ENCODE measurements around the gene CDC73.

The CDC73 gene

DNA sequence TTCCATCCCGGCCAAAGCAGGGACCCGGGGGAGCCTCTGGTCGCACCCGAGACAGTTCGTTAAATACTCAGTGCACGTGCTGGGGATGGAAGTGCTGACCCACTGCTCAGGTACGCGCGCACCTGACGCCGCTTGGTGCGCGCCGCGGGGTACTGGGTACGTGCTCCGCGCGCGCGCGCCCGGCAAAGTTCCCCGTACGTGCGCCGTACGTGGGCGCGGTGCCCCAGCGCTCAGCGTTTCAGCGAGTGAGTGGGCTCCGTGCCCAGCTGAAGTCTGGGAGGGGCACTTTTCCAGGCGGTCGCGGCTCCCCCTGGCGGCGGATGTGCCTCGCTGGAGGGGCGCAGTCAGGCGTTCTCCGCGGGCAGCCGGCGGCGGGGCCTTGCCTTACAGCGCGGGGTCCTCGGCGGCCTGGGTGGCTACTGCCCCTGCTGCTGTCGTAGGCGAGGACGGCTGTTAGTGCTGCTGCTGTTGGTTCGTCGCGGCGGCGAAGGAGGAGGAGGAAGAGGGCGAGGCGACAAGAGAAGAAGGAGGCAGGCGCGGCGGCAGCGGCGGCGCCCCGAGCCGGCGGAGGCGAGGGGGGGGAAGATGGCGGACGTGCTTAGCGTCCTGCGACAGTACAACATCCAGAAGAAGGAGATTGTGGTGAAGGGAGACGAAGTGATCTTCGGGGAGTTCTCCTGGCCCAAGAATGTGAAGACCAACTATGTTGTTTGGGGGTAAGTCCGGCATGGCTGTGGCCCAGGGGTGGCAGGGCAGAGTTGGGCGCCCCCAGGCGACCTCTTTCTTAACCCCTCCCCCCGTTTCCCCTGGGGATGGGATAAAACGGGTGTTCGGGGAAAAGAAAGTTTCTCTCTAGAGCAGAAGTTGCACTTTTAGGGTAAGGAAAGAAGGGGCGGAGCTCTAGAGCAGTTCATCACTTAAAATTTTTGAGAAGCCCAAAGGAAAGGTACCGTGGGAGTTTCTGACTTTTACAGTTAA lies at the start of gene CDC73:
Gene CDC73 (plus strand): TSS at position 416 of the 978 bp plus-strand sequence. CDS start 170 bp downstream, at position 586.
- DNase-seq, result peak; percentile 95

DNA sequence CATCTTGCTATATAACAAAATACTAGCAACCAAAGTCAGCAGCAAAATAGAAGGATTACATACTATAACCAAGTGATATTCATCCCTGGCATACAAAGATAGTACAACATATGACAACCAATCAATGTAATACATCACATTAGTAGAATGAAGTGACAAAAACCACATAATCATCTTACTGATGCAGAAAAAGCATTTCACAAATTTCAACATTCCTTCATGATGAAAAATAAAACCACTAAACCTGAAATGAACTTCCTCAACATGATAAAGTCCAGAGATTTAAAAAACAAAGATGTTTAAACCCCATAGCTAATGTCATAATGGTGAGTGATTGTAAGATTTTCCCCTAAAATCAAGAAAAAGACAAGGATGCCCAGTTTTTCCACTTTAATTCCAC lies 43.8 kb upstream of the CDC73 start:
- no peak for DNase-seq

DNA sequence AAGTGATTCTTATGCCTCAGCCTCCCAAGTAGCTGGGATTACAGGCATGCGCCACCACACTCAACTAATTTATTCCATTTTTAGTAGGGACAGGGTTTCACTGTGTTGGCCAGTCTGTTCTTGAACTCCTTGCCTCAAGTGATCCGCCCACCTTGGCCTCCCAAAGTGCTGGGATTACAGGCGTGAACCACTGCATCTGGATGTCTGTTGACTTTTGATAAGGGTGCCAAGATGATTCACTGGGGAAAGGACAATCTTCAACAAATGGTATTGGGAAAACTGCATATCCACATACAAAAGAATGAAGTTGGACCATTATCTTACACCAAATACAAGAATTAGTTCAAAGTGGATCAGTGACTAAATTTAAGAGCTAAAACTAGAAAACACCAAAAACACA lies 42.6 kb upstream of the CDC73 start:
- DNase-seq, result no peak

DNA sequence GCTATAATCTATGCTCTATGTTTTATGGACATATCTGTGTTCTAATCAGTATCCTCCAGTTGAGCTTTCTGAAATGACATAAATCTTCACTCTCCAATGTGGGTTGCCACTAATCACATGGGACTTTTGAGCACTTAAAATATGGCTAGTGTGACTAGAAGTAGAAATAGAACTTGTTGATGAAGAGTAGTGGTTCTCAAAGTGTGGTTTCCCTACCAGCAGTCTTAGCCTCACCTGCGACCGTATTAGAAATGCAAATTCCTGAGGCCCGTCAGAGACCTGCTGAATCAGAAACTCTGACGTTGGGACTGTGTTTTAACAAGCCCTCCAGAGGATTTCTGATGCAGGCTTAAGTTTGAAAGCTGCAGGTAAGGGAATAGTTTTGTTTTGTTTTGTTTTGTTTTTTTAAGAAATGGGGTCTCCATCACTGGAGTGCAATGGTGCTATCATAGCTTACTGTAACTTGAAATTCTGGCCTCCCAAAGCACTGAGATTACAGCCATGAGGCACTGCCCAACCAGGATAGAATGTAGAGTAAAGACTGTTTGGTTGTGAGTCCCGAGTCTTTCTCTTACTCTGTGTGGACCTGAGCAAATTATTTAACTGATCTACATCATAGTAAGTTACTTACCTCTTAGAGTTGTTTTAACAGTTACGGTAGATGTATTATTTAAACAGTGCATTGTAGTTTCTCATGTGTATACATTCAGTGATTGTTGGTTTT lies 38.3 kb upstream of the CDC73 start:
- DNase-seq, result no peak

DNA sequence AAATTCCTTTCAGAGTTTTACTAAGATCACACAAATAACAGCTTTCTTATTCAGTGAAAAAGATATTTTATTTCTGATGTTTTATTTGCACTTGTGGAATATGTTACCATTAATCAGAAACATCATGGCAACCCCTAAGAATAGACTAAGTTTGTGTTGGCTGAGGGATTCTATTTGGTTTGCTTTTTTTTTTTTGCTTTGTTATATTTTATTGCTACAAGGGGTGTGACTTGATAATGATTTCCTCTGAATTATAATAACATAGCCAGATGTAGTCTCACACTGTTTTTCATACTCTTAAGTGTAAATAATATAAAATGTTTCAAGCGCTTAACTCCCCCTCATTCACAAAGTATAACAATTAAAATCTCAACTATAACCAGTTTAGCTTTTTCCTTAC lies 36.6 kb upstream of the CDC73 start:
- DNase-seq, result no peak

DNA sequence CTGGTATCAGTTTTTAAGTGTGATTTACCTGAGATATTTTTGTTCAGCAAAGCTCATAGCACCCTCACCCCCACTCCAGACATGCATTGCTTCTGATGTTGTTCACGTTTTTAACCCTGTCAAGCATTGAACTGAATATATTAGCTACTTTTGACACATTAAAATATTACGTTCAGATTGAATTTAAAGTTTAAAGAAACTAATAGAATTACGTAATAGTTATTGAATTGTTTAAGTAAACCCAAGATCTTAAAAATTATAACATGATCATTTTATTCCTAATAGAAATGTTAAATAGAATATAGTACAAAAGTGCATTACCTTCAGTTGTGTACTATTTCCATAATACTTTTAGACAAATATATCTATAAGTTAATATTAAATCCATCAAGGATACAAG lies 35.5 kb upstream of the CDC73 start:
- DNase-seq, result no peak

DNA sequence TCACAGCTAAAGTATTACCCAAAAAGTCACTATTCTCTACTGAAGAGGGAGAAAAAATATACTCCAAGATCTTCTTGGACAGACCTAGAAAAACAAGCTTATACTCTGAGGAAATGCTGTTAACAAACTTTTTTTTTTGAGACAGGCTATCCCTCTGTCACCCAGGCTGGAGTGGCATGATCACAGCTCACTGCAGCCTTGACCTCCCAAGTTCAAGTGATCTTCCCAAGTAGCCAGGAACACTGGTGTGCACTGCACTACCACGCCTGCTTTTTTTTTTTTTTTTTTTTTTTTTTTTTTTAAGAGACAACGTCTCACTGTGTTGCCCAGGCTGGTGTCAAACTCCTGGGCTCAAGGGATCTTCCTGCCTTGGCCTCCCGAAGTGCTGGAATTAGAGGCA lies 33.9 kb upstream of the CDC73 start:
- no peak for DNase-seq

DNA sequence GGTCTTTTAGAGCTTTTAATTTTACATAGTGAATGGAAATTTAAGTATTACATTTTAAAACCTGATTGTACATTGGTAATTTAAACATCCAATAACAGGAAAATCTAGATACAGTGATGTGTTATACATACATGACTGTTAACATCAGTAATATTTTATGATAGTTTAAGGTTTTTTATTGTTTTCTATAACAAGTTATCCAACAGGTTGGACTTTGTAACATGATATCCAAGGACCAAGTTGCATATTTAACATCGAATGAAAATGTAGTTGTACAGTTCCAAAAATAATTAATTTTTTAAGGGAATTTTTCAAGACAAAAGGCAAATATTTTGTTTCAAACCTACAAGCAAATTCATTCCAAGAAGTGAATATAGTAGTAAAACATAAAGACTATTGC lies 31.0 kb upstream of the CDC73 start:
- no peak for DNase-seq

DNA sequence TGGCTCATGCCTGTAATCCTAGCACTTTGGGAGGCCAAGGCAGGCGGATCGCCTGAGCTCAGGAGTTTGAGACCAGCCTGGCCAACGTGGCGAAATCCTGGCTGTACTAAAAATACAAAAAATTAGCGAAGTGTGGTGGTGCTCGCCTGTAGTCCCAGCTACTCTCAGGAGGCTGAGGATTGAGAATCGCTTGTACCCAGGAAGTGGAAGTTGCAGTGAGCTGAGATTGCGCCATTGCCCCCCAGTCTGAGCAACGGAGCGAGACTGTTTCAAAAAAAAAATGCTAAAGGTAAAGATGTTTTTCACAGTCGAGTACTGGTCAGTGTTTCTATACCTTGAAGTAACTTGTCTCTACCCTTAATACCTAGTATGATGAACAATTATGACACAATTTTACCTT lies 27.7 kb upstream of the CDC73 start:
- no peak for DNase-seq

DNA sequence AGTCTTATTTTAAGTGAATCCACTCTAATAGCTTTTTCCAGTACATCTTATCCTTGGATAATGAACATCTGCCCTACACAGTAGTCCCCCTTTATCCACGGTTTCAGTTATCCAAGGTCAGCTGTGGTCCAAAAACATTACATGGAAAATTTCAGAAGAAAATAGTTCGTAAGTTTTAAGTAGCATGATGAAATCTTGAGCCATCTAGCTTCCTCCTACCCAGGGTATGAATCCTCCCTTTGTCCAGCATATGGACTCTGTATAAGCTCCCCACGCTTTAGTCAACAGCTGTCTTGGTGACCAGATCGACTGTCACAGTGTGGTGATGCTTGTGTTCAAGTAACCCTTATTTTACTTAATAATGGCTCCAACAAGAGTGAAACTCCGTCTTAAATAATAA lies 19.2 kb upstream of the CDC73 start:
- no peak for DNase-seq

DNA sequence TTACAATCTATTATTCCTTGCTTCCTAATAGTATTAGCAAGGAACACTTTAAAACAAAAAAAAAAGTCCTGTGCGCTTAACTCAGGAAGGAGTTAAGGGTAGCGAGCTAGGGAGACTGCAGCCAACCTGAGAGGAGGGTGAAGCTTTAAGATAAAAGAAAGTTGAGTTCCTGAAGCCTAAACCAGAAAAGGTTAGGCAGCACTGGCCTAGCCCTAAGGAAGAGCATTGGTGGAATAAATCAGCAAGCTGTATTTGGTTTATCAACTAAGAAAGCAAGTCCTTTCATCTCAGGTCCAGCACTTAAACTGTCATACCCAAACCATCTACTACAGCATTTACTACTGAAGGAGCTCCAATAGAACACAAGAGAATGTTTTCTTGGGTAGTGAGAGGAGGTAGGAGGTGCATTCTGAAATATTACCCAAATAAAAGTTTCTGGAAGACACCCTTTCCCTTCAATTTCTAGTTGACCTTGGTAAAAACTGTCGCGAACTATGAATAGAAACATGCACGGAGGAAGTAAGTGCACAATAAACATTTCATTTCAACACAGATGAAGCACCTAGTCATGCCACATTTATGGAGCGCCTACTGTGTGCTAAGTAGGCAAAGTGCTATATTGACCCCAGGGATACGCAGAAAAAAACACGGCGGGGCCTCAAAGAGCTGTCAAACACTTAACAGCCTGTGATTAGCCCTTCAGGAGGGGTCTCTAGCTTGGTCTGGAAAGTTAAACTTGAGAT lies 17.9 kb upstream of the CDC73 start:
- DNase-seq, result no peak

DNA sequence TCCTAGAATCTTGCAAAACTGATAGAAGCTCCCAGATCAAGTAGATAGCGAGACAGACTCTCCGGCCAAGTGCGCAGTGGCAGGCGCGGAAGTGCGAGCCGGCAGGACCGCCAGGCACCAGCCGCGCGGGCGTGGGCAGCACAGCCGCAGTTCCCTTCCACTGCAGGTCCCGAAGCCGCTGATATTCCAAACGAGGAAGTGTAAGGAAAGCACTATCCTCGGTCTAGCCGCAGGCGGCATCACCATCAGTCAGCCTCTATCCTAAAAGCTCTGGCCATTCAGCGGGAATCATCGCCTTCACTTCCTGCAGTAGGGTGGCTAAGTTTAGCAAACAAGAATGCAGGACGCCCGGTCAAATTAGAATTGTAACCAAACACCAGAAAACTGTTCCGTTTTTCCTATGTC lies 17.3 kb upstream of the CDC73 start:
- DNase-seq, result no peak

DNA sequence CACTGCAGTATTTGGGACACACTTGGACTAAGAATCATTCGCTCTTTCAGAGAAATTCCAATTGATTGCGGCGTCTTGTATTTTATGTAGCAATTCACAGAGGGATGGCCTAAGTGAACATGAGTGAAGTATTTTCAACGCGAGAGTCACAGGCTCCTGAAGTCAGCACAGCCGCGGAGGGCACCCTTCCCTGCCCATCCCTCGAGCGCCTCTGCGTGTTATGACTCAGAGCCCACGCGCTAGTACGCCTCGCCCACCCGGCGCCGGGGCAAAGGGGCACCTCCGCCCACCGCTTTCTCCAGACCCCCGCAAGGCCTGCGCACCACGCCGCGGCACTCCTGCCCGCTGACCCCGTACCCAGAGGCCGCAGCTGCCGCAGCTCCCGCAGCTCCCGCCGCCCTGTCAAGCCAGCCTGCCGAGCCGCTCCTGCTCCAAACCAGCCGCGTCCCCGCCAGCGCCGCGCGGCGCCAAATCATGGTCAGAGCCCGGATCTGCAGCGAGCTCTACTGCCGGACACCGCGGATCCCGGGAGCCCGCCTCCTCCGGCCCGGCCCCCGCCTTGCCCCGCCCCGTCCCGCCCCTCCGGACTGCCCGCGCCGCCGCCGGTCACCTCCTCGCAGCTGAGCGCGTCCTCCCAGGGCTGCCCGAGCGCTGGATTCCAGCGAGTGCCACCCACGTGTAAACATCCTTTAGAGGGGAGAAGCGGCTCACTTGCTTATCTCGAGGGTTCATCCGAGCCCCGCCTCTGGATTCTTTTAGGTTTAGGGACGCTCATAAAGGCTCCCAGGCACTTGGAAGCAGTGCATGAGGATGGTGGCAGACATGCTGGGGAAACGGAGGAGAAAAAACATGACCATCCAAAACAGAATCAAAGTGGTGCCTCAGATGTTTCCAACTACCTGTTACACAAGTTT lies 16.7 kb upstream of the CDC73 start, which contains the start of gene GLRX2:
Gene GLRX2 (minus strand): TSS at position 508 of the 914 bp plus-strand sequence. CDS start 32 bp downstream, at position 476.
- peak; percentile 25 for DNase-seq

DNA sequence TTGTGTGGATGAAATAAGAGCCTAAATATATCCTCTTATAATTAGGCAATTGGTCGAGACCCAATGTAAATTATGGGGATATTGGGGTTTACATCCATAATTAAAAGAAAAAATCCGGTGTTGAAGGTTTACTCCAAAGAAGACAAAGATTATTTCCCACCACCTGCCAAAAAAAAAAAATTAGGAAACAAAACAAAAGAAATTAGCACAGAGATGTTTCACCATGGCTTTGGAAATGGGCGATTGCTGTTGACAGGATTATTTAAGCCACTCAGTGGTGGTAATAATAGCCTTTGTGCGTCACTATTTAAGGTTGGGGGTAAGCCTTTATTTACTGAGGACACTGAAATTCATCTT lies 16.0 kb upstream of the CDC73 start:
- no peak for DNase-seq

DNA sequence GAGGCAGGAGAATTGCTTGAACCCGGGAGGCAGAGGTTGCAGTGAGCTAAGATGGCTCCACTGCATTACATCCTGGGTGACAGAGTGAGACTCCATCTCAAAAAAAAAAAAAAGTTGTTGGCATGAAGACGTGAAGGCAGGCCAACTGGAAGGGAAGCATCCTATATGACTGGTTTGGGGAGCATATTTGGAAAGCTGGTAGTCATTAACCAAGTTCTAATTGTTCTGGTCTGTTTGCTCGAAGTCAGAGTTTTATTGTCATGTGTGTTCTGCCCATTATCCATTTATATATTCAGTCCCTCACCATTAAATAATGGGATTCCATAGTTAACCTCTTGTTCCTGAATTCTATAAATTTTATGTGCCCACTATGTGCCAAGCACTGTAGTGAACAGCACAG lies 13.4 kb upstream of the CDC73 start:
- DNase-seq, result no peak

DNA sequence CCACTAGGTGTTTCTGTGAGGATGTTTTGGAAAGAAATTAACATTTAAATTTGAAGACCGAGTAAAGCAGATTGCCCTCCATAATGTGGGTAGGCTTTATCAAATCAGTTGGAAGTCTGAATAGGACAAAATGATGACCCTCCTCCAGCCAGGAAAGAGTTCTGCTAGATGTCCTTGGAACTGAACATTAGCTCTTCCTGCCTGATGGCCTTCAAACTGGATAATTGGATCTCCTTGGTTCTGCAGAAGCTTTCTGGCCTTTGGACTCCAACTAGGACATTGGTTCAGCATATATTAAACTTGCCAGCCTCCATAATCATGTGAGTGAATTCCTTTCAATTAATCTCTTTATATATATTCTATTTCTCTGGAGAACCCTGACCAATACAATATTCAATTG lies 12.2 kb upstream of the CDC73 start:
- no peak for DNase-seq

DNA sequence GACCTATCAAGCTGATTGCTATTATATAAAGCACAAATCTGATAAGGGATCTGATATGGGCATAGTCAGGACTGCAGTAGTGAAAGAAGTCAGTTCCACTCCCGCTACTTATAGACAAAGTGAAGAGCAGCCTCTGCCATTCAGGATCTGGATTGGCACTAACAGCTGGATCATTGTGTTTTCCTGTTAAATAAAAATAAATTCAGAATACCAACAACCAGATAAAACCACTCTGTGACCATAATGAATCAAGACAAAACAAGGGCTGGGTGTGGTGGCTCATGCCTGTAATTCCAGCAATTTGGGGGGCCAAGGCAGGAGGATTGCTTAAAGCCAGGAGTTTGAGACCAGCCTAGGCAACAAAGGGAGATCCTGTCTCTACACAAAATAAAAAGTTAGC lies 11.6 kb upstream of the CDC73 start:
- no peak for DNase-seq

DNA sequence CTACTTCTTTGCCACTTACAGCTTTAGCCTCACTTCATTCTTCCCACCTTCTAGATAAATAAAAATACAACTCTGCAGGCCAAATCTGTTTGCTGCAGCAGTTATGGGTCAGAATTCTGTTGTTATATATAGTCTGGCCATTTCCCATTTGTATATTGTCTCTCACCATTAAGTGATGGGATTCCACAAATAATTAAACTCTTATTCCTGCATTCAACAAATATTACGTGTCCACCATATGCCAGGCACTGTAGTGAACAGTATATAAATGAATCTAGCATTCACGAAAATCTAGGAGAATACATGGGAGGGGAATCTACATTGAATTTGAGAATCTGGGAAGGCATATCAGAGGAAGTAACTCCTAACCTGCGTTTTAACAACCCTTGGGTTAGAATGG lies 11.0 kb upstream of the CDC73 start:
- no peak for DNase-seq

DNA sequence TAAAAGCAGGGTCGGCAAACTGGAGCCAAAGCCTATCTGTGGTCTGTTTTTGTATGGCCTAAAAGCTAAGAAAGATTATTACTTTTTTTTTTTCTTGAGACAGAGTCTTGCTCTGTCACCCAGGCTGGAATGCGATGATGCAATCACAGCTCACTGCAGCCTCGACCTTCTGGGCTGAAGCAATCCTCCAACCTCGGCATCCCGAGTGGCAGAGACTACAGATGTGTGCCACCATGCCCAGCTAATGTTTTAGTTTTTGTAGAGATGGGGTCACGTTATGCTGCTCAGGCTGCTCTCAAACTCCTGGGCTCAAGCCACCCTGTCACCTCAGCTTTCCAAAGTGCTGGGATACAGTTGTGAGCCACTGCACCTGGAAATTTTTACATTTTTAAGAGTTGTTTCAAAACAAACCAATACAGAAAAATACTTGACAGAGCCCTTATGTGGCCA lies 10.2 kb upstream of the CDC73 start:
- DNase-seq, result no peak

DNA sequence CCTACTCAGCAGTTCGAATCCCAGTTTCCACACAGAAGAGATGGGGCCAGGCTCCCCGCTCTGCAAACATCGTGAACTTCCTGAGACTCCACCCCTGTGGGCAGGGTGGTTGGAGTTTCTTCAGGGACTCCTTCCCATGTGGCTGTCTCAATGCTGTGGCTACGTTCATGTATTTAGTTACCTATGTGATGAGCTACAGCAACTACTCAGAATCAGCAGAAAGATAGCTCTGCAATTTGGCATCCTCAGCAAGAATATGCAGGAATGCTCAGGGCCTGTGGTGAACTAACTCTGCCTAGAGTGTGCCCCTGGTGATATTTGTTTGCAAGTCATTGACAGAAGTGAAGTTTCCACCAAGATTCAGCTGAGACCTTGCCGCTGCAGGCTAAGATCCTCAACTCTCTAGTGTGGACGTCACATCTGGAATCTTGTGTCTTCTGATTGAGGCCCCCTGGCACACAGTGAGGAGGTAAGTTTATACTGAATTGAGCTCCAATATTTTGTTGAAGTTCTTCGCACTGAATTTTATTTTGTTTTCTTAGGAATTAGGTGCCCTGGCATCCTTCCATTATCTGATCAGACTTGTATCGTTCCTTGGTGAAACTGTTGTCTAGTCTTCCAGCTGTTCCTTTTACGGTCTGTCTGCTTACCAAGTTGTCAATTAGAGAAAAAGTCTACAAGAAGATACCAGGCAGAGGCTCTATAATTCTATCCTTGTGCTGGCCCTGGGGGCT lies 8.4 kb upstream of the CDC73 start:
- no peak for DNase-seq

DNA sequence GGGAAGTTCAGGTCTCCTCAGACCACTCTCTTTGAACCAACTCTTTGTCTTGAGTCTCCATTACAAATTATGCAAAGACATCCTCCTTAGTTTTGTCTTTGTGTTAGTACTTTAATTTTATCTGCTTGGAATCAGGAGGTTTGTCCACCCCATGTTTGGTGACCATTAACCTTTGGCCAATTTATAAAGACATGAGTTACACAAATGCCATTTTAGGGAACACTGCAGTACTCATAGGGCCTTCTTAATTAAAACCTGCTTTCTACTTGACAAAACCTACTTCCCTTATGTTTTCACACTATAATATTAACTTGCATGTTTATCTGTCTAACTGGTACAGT lies 7.9 kb upstream of the CDC73 start:
- DNase-seq, result no peak

Data from NCI-H1436 (cell line).